Caco-2 (cell line): ENCODE data around the gene INTS13. TPM values are rescaled to one million over a fixed set of nuclear protein-coding genes. Genes with fewer than 3 reads are reported as not detected.

ENCODE experiments used
- BruUV-seq: library from RNA; stranded (reverse); fragments of 400-500 nt; replicated peaks from 2 replicates; lab custom pipeline; 2021; lab: Mats Ljungman, UMichigan
- CTCF ChIA-PET: fragments of 300-600 bp; sonication (Branson Sonifier 250); formaldehyde crosslinking; loops from one replicate; lab custom pipeline; 2022; ENCODE audit warnings: antibody characterized with exemption; lab: Charles Lee
- POLR2A ChIA-PET: fragments of 300-600 bp; sonication (Branson Sonifier 250); formaldehyde crosslinking; loops from one replicate; lab custom pipeline; 2022; ENCODE audit warnings: antibody characterized with exemption; lab: Charles Lee
- DNase-seq, 2 experiments: peaks; one replicate each; pipeline versions ENCODE4 v3.0.0 to v3.0.0-alpha.2; 2020 to 2022
- H3K27me3 ChIP-seq: replicated peaks from 2 replicates; pipeline ENCODE4 v1.6.0; 2011; ENCODE audit warnings: low read length; ENCODE audit not compliant: control insufficient read depth, insufficient read depth
- H3K36me3 ChIP-seq: 2 replicates; pipeline ENCODE4 v1.5.1; 2011; ENCODE audit warnings: low read length; ENCODE audit not compliant: control insufficient read depth, insufficient read depth
- H3K4me1 ChIP-seq: fragments of 250-450 bp; sonication (Bioruptor Pico); 2 replicates; pipeline ENCODE4 v1.5.1; 2020; ENCODE audit warnings: mild to moderate bottlenecking
- H3K4me3 ChIP-seq: 2 replicates; pipeline ENCODE4 v1.5.1; 2011; ENCODE audit warnings: low read depth, mild to moderate bottlenecking, control low read depth, low read length
- H3K9me3 ChIP-seq: fragments of 250-450 bp; sonication (Bioruptor Pico); 2 replicates; pipeline ENCODE4 v1.5.1; 2020; ENCODE audit warnings: mild to moderate bottlenecking, moderate library complexity
- H3K27ac Mint-ChIP-seq: one replicate; pipeline ENCODE4 v1.8.0; 2022; ENCODE audit warnings: mixed read lengths; ENCODE audit not compliant: unreplicated experiment
- H3K27me3 Mint-ChIP-seq: one replicate; pipeline ENCODE4 v1.8.0; 2022; ENCODE audit warnings: mixed read lengths; ENCODE audit not compliant: insufficient read depth, unreplicated experiment
- H3K36me3 Mint-ChIP-seq: one replicate; pipeline ENCODE4 v1.8.0; 2022; ENCODE audit warnings: mild to moderate bottlenecking, mixed read lengths; ENCODE audit not compliant: insufficient read depth, unreplicated experiment
- H3K4me1 Mint-ChIP-seq: one replicate; pipeline ENCODE4 v1.8.0; 2022; ENCODE audit warnings: low read depth, mixed read lengths; ENCODE audit not compliant: unreplicated experiment
- H3K4me3 Mint-ChIP-seq: one replicate; pipeline ENCODE4 v1.8.0; 2022; ENCODE audit warnings: mild to moderate bottlenecking, moderate library complexity, mixed read lengths; ENCODE audit not compliant: unreplicated experiment
- H3K9me3 Mint-ChIP-seq: one replicate; pipeline ENCODE4 v1.8.0; 2022; ENCODE audit warnings: mixed read lengths; ENCODE audit not compliant: unreplicated experiment
- intact Hi-C: fragments of 100-400 bp; cut with micrococcal nuclease; formaldehyde crosslinking; loops from one replicate; pipeline ENCODE4 v1.10.0; 2022; ENCODE audit not compliant: unreplicated experiment
- total RNA-seq: library from RNA; stranded (reverse); gene quantifications from 2 replicates; pipeline ENCODE4 v1.2.3, GENCODE V29; 2022
- TF ChIP-seq, protein P1 (sequence below), 2 experiments: fragments of 200-600 bp in 1 of 2; IDR thresholded peaks; 1 replicate in 1 of 2; 2 replicates in 1 of 2; pipeline versions ENCODE4 v1.5.1 to v1.8.0; 2011 to 2022; ENCODE audit warnings: antibody characterized with exemption in 1 of 2, control low read depth in 1 of 2, inconsistent platforms in 1 of 2, low read depth in 1 of 2, low read length in 1 of 2, mild to moderate bottlenecking in 1 of 2, moderate library complexity in 1 of 2; ENCODE audit not compliant: insufficient read depth in 1 of 2, severe bottlenecking in 1 of 2, unreplicated experiment in 1 of 2

Gene INTS13
- total RNA-seq, 1 experiment from 2014 or later: 40.1 TPM

DNA sequence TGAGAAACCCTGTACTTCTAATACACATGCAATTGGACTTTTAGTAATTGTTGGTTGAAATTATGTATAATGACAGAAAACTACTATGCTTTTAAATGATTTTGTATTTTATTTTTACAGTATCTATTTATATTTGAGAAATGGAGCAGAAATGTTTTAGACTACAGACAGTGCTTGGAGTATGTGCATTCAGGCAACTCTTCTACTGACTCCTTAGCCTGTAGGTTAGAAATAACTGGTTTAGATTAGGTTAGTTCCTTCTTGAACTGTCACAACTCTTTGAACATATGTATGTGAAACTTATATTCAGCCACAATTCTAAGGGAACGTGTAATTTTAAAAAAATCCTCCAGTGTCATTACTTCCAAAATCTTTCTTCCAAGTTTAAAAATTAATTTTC, 2.2 kb upstream of the INTS13 start:
- Mint-ChIP-seq H3K4me3 (peak overlapping the region; percentile 95), H3K9me3 (no peaks in the 10 kb centered on the region), H3K27me3 (no peaks in the 10 kb centered on the region), H3K4me1 (peaks cover 26% of the 10 kb centered on the region), H3K36me3 (peaks cover 12% of the 10 kb centered on the region), H3K27ac (peak overlapping the region; percentile 91)
- H3K36me3 ChIP-seq: no peaks in the 10 kb centered on the region
- no TSS peak for BruUV-seq
- CTCF ChIA-PET: no interaction called here
- H3K4me1 ChIP-seq: peaks cover 22% of the 10 kb centered on the region
- intact Hi-C loops: loop anchor here (5.0 kb wide), 1 partner anchor 428 kb away; no protein-coding TSS in a partner anchor
- TF ChIP-seq, protein P1, sequence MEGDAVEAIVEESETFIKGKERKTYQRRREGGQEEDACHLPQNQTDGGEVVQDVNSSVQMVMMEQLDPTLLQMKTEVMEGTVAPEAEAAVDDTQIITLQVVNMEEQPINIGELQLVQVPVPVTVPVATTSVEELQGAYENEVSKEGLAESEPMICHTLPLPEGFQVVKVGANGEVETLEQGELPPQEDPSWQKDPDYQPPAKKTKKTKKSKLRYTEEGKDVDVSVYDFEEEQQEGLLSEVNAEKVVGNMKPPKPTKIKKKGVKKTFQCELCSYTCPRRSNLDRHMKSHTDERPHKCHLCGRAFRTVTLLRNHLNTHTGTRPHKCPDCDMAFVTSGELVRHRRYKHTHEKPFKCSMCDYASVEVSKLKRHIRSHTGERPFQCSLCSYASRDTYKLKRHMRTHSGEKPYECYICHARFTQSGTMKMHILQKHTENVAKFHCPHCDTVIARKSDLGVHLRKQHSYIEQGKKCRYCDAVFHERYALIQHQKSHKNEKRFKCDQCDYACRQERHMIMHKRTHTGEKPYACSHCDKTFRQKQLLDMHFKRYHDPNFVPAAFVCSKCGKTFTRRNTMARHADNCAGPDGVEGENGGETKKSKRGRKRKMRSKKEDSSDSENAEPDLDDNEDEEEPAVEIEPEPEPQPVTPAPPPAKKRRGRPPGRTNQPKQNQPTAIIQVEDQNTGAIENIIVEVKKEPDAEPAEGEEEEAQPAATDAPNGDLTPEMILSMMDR (IDR thresholded peaks at IDR 0.05; ENCODE audit: insufficient read depth in 1 of 2, low read depth in 1 of 2, low read length in 1 of 2, severe bottlenecking in 1 of 2, unreplicated experiment in 1 of 2): no peak
- DNase-seq: no peak
- H3K4me3 ChIP-seq: peak overlapping the region; percentile 96
- H3K27me3 ChIP-seq: no peaks in the 10 kb centered on the region
- no peaks in the 10 kb centered on the region for H3K9me3 ChIP-seq
- POLR2A ChIA-PET: no interaction called here

DNA sequence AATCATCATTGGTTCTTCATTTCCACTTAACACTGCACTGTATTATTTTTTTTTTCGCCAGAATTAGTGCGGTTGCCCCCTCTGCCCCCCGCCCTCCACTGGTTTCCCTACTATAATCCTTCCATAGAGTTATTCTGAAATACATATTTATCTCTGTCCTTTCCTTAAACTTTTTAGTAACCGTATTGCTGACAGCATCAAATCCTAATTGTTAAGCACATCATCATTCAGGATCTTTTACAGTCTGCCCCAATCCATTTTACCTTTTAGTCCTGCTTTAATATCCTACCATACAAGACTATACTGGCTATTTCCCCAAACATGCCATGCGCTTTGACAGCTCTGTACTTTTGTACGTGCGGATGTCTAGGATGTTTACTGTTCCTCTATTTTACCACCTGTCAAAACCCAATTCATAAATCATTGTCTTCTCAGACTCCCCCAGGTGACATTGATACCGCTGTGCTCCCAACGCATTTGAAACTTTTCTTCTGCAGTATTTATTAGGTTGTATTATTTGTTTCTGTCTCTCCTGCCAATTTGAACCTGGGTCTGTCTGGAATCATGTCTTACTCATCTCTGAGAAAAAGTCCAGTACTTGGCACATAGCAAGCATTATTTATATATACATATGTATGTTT, 1.5 kb upstream of the INTS13 start:
- Histone ChIP-seq H3K27me3 (no peaks in the 10 kb centered on the region), H3K4me3 (peak overlapping the region; percentile 96), H3K9me3 (no peaks in the 10 kb centered on the region), H3K36me3 (no peaks in the 10 kb centered on the region), H3K4me1 (peaks cover 22% of the 10 kb centered on the region)
- CTCF ChIA-PET: no interaction called here
- POLR2A ChIA-PET: no interaction called here
- H3K36me3 Mint-ChIP-seq: peaks cover 18% of the 10 kb centered on the region
- peaks cover 30% of the 10 kb centered on the region for H3K4me1 Mint-ChIP-seq
- no peak for DNase-seq
- H3K27me3 Mint-ChIP-seq: no peaks in the 10 kb centered on the region
- H3K9me3 Mint-ChIP-seq: no peaks in the 10 kb centered on the region
- BruUV-seq: TSS peak; percentile 41
- intact Hi-C loops: loop anchor here (5.0 kb wide), 1 partner anchor 427 kb away; no protein-coding TSS in a partner anchor
- H3K4me3 Mint-ChIP-seq: peak overlapping the region; percentile 95
- TF ChIP-seq, protein P1 (IDR thresholded peaks at IDR 0.05; ENCODE audit: insufficient read depth in 1 of 2, low read depth in 1 of 2, low read length in 1 of 2, severe bottlenecking in 1 of 2, unreplicated experiment in 1 of 2): no peak
- H3K27ac Mint-ChIP-seq: peak overlapping the region; percentile 91

DNA sequence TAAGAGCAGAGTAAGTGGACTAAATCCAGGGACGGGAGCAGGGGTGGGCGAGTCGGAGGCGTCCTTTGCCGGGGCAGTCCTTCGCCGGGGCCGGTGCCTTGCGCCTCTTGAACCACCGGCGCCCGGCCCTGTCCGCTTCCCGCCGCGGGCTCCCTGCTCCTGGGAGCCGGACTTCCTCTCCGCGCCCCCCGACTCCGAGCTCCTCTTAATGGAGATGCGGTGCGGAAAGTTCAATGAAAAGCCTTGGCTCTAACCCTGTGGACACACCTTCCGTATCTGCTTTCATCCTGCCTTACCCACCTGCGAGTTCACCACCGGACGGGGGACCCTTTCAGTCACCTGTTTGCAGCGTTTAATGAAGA, 901 bp upstream of the INTS13 start:
- ChIA-PET POLR2A (interaction anchor here (0.6 kb wide), 1 partner anchor 54 kb away, joined by 4 read pairs; no protein-coding TSS in a partner anchor), CTCF (interaction anchor here (0.6 to 0.8 kb wide), 2 partner anchors 67 to 77 kb away, joined by 3 read pairs; no protein-coding TSS in a partner anchor)
- Mint-ChIP-seq H3K9me3 (no peaks in the 10 kb centered on the region), H3K27ac (peak overlapping the region; percentile 91), H3K36me3 (peaks cover 18% of the 10 kb centered on the region), H3K4me3 (peak overlapping the region; percentile 95), H3K27me3 (no peaks in the 10 kb centered on the region), H3K4me1 (peaks cover 30% of the 10 kb centered on the region)
- peaks cover 22% of the 10 kb centered on the region for H3K4me1 ChIP-seq
- H3K9me3 ChIP-seq: no peaks in the 10 kb centered on the region
- DNase-seq: peak in 1 of 2 experiments; percentile 59
- H3K36me3 ChIP-seq: no peaks in the 10 kb centered on the region
- intact Hi-C loops: loop anchor here (1.0 to 5.0 kb wide), 4 partner anchors 20 to 426 kb away; partner anchors contain the start of genes STK38L and TM7SF3
- no TSS peak for BruUV-seq
- peak overlapping the region; percentile 96 for H3K4me3 ChIP-seq
- no peaks in the 10 kb centered on the region for H3K27me3 ChIP-seq
- TF ChIP-seq, protein P1 (IDR thresholded peaks at IDR 0.05; ENCODE audit: insufficient read depth in 1 of 2, low read depth in 1 of 2, low read length in 1 of 2, severe bottlenecking in 1 of 2, unreplicated experiment in 1 of 2): no peak
